SU-DHL-6 (cell line): Measurements from ENCODE around the gene LRIG3.
"Not testable (repeated sequence)": the region's sequence is repeated elsewhere in the genome, so short reads cannot be mapped to it uniquely, and the experiment has no call there.

Experiments used
- H2AFZ ChIP-seq: fragments of 200-600 bp; sonication (generic); 2 replicates; pipeline ENCODE4 v1.6.1; 2014; ENCODE audit warnings: low read depth, mild to moderate bottlenecking, moderate library complexity, mixed read lengths, antibody characterized with exemption, low read length; ENCODE audit not compliant: severe bottlenecking
- H3F3A ChIP-seq: fragments of 200-600 bp; shearing (Covaris generic); 2 replicates; pipeline ENCODE4 v1.6.0; 2016; ENCODE audit warnings: antibody characterized with exemption, mild to moderate bottlenecking; ENCODE audit not compliant: insufficient read depth
- H3K27ac ChIP-seq: fragments of 200-600 bp; sonication (generic); 2 replicates; pipeline ENCODE4 v1.5.1; 2016; ENCODE audit warnings: low read depth, mild to moderate bottlenecking, low read length, moderate library complexity, mixed read lengths
- H3K27me3 ChIP-seq: fragments of 200-600 bp; sonication (generic), shearing (Covaris generic); 2 replicates; pipeline ENCODE4 v1.6.0; 2014; ENCODE audit warnings: mild to moderate bottlenecking, low read length
- H3K36me3 ChIP-seq: fragments of 200-600 bp; sonication (generic); 2 replicates; pipeline ENCODE4 v1.6.1; 2014; ENCODE audit warnings: mild to moderate bottlenecking, low read length, mixed read lengths
- H3K4me2 ChIP-seq: fragments of 300-600, 200-600 bp; shearing (Covaris generic), sonication (generic); 2 replicates; pipeline ENCODE4 v1.6.0; 2014; ENCODE audit warnings: low read length, low read depth, mild to moderate bottlenecking; ENCODE audit not compliant: poor library complexity, severe bottlenecking
- H3K4me3 ChIP-seq: fragments of 200-600 bp; sonication (generic); 2 replicates; pipeline ENCODE4 v1.5.1; 2014; ENCODE audit warnings: antibody characterized with exemption, low read length, mild to moderate bottlenecking, mixed read lengths; ENCODE audit not compliant: insufficient read depth, poor library complexity, severe bottlenecking
- H3K79me2 ChIP-seq: fragments of 200-600 bp; sonication (generic); 2 replicates; pipeline ENCODE4 v1.6.1; 2014; ENCODE audit warnings: mild to moderate bottlenecking, low read length, moderate library complexity; ENCODE audit not compliant: insufficient read depth
- H3K9ac ChIP-seq: fragments of 200-600 bp; sonication (generic); 2 replicates; pipeline ENCODE4 v1.7.0; 2014; ENCODE audit warnings: mild to moderate bottlenecking, low read length
- H3K9me2 ChIP-seq: fragments of 200-600 bp; sonication (generic); replicated peaks from 2 replicates; pipeline ENCODE4 v1.6.1; 2014; ENCODE audit warnings: low read length; ENCODE audit not compliant: insufficient read depth
- H3K9me3 ChIP-seq: fragments of 200-600 bp; sonication (generic); 2 replicates; pipeline ENCODE4 v1.6.1; 2014; ENCODE audit warnings: low read length, mixed read lengths; ENCODE audit not compliant: insufficient read depth
- H4K20me1 ChIP-seq: fragments of 200-600 bp; sonication (generic); 2 replicates; pipeline ENCODE4 v1.6.1; 2014; ENCODE audit warnings: low read depth, mild to moderate bottlenecking, antibody characterized with exemption, low read length, moderate library complexity, mixed read lengths
- EZH2phosphoT487 ChIP-seq: fragments of 200-600 bp; sonication (generic), shearing (Covaris generic); conservative IDR thresholded peaks from 2 replicates; pipeline ENCODE4 v1.6.1; 2018; ENCODE audit warnings: mild to moderate bottlenecking, antibody characterized with exemption, low read length, moderate library complexity, mixed read lengths
- TF ChIP-seq, protein P1 (sequence below): fragments of 200-600 bp; sonication (generic); IDR thresholded peaks from one replicate; pipeline ENCODE4 v1.5.1; 2017; ENCODE audit warnings: antibody characterized with exemption, mild to moderate bottlenecking, low read length, moderate library complexity; ENCODE audit not compliant: insufficient read depth, poor library complexity, severe bottlenecking

LRIG3 gene

DNA sequence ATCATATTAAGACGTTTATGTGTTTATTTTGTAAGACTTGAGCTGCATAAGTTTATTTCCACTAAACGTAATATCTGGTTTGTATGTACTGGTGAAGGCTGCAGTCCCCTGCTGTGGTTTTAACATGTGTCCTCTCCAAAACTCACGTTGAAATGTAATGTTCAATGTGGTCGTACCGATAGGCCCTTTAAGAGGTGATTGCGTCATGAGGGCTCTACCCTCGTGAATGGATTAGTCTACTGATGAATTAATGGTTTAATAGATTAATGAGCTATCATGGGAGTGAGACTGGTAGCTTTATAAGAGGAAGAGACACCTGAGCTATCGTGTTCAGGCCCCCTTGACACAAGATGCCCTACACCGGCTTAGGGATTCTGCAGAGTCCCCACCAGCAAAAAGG, 14.9 kb downstream of the LRIG3 start:
- H2AFZ ChIP-seq, result no peak overlapping the region
- no peaks in the 10 kb centered on the region for H3K79me2 ChIP-seq
- H3K9me3 ChIP-seq, result no peaks in the 10 kb centered on the region
- no peaks in the 10 kb centered on the region for H3F3A ChIP-seq
- no peak overlapping the region for H3K4me2 ChIP-seq
- H3K4me3 ChIP-seq, result no peak overlapping the region
- H3K27ac ChIP-seq, result no peak overlapping the region
- TF ChIP-seq EZH2phosphoT487, result no peak
- TF ChIP-seq, protein P1, sequence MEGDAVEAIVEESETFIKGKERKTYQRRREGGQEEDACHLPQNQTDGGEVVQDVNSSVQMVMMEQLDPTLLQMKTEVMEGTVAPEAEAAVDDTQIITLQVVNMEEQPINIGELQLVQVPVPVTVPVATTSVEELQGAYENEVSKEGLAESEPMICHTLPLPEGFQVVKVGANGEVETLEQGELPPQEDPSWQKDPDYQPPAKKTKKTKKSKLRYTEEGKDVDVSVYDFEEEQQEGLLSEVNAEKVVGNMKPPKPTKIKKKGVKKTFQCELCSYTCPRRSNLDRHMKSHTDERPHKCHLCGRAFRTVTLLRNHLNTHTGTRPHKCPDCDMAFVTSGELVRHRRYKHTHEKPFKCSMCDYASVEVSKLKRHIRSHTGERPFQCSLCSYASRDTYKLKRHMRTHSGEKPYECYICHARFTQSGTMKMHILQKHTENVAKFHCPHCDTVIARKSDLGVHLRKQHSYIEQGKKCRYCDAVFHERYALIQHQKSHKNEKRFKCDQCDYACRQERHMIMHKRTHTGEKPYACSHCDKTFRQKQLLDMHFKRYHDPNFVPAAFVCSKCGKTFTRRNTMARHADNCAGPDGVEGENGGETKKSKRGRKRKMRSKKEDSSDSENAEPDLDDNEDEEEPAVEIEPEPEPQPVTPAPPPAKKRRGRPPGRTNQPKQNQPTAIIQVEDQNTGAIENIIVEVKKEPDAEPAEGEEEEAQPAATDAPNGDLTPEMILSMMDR, result no peak
- no peaks in the 10 kb centered on the region for H3K9me2 ChIP-seq
- H4K20me1 ChIP-seq, result no peaks in the 10 kb centered on the region
- no peaks in the 10 kb centered on the region for H3K36me3 ChIP-seq
- no peak overlapping the region for H3K9ac ChIP-seq
- H3K27me3 ChIP-seq, result no peaks in the 10 kb centered on the region

DNA sequence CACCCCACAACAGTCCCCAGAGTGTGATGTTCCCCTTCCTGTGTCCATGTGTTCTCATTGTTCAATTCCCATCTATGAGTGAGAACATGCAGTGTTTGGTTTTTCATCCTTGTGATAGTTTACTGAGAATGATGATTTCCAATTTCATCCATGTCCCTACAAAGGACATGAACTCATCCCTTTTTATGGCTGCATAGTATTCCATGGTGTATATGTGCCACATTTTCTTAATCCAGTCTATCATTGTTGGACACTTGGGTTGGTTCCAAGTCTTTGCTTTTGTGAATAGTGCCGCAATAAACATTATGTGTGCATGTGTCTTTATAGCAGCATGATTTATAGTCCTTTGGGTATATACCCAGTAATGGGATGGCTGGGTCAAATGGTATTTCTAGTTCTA, 17.6 kb downstream of the LRIG3 start:
- H3K9ac ChIP-seq, H3K9me2 ChIP-seq, H3K27ac ChIP-seq, H3K4me3 ChIP-seq, H3K79me2 ChIP-seq, H2AFZ ChIP-seq, H3K4me2 ChIP-seq, H3K27me3 ChIP-seq, H3K9me3 ChIP-seq, H4K20me1 ChIP-seq, H3F3A ChIP-seq, H3K36me3 ChIP-seq: not testable (repeated sequence)

DNA sequence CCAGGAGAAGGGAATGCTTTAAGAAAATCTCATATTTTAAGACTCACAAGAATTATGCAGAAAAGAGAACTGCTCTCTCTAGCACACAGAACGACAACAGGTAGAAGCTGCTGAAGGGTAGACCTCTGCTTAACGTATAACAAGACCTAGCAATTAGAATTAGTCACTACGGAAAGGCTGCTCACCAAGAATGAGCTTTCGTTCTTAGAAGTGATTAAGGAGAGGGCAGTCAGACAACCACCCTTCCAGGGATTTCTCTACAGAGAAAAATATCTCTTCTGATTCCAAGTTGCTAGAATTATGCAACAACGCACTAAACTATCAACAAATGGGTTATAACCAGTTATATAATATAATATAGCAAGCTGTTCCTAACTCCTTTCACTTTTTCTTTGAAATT, 18.6 kb downstream of the LRIG3 start:
- H3K79me2 ChIP-seq, result no peaks in the 10 kb centered on the region
- H3K9me3 ChIP-seq, result no peaks in the 10 kb centered on the region

DNA sequence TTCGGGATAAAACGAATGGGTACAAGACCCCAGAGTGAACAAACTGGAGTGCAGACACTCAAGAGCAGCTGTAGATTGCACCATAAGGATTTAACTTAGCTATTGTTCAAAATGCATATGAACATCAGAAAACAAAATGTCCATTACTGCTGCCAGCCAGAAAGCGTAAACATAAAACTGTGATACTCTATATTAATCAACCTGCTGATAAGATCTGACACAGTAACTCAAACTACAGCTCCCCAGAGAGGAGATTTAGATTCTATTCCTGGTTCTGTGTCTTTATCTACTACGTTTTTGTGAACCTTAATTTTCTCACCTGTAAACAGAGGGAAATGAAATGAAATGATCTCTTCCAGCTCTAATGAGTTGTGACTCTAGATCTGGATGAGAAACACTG, 22.3 kb downstream of the LRIG3 start:
- no peak overlapping the region for H3K4me3 ChIP-seq
- no peaks in the 10 kb centered on the region for H3K36me3 ChIP-seq
- TF ChIP-seq, protein P1, result no peak
- TF ChIP-seq EZH2phosphoT487, result no peak
- H3K27ac ChIP-seq, result no peak overlapping the region
- H3F3A ChIP-seq, result no peaks in the 10 kb centered on the region
- no peak overlapping the region for H2AFZ ChIP-seq
- H3K79me2 ChIP-seq, result no peaks in the 10 kb centered on the region
- no peaks in the 10 kb centered on the region for H3K9me2 ChIP-seq
- H3K9ac ChIP-seq, result no peak overlapping the region
- H3K4me2 ChIP-seq, result no peak overlapping the region
- no peaks in the 10 kb centered on the region for H4K20me1 ChIP-seq
- no peaks in the 10 kb centered on the region for H3K9me3 ChIP-seq
- no peaks in the 10 kb centered on the region for H3K27me3 ChIP-seq

More for the DNA sequence above, 18.6 kb downstream of the LRIG3 start:
- Histone ChIP-seq H2AFZ (no peak overlapping the region), H3F3A (no peaks in the 10 kb centered on the region), H3K9ac (no peak overlapping the region), H4K20me1 (no peaks in the 10 kb centered on the region), H3K4me3 (no peak overlapping the region), H3K4me2 (no peak overlapping the region), H3K27ac (no peak overlapping the region), H3K36me3 (no peaks in the 10 kb centered on the region), H3K9me2 (no peaks in the 10 kb centered on the region), H3K27me3 (no peaks in the 10 kb centered on the region)
- TF ChIP-seq EZH2phosphoT487, result no peak
- TF ChIP-seq, protein P1, result no peak
